Sigmoid colon (tissue), 7 donors: ENCODE results near the gene CRIP2. TPM values are rescaled to one million over a fixed set of nuclear protein-coding genes. Genes with fewer than 3 reads are reported as not detected.
A peak's percentile ranks its signal among the peaks of the same experiment; 100 is the strongest.

ENCODE experiments used
- DNase-seq: peaks from one replicate; pipeline ENCODE4 v3.0.0-alpha.2; 2019
- H3K27ac ChIP-seq, 4 donors: fragments of 200-600 bp; sonication (generic); one replicate each; pipeline ENCODE4 v1.5.1; 2016 to 2019; ENCODE audit warnings: mild to moderate bottlenecking in 1 of 4
- H3K27me3 ChIP-seq, 3 donors: fragments of 200-600 bp; sonication (generic); one replicate each; pipeline ENCODE4 v1.5.1; 2019; ENCODE audit warnings: mild to moderate bottlenecking in 1 of 3
- H3K36me3 ChIP-seq, 4 donors: fragments of 200-600 bp; sonication (generic); one replicate each; pipeline ENCODE4 v1.5.1; 2016 to 2019
- H3K4me1 ChIP-seq, 4 donors: fragments of 200-600 bp; sonication (generic); one replicate each; pipeline ENCODE4 v1.5.1; 2017 to 2019
- H3K4me3 ChIP-seq, 4 donors: fragments of 200-600 bp; sonication (generic); one replicate each; pipeline ENCODE4 v1.5.1; 2017 to 2019; ENCODE audit warnings: mild to moderate bottlenecking in 2 of 4, moderate library complexity in 1 of 4
- H3K9me3 ChIP-seq, 4 donors: fragments of 200-600 bp in 3 of 4; sonication (generic) in 3 of 4; one replicate each; pipeline versions ENCODE4 v1.5.1 to v1.6.1; 2013 to 2019
- EP300 ChIP-seq, 4 donors: sonication (generic); formaldehyde crosslinking; IDR thresholded peaks; one replicate each; pipeline ENCODE4 v1.6.1; 2017; ENCODE audit warnings: antibody characterized with exemption in 4 of 4
- POLR2A ChIP-seq, 2 donors: fragments of 450-650 bp; IDR thresholded peaks; one replicate each; pipeline ENCODE4 v1.6.1; 2016; ENCODE audit warnings: antibody characterized with exemption in 2 of 2, mild to moderate bottlenecking in 2 of 2, moderate library complexity in 2 of 2
- POLR2AphosphoS5 ChIP-seq, 4 donors: sonication (generic); formaldehyde crosslinking; IDR thresholded peaks; one replicate each; pipeline ENCODE4 v1.6.1; 2017; ENCODE audit warnings: antibody characterized with exemption in 4 of 4
- WGBS, 2 donors: extraction: QIAGEN DNeasy Blood & Tissue Kit; methylation state at CpG; one replicate each; pipeline ENCODE4 v1.1.7; 2013; 5-methylcytosine and 5-hydroxymethylcytosine counted together
- intact Hi-C: fragments of 100-400 bp; cut with DNase I; formaldehyde crosslinking; loops from one replicate; pipeline ENCODE4 v1.15.1; 2023
- polyA plus RNA-seq, 3 donors: library from polyadenylated mRNA; stranded (reverse); fragments of 200-250 nt; gene quantifications; one replicate each; pipeline ENCODE4 v1.2.3, GENCODE V29; 2013
- total RNA-seq, 4 donors: library from RNA; depleted of rRNA; stranded (reverse); fragments of >200 nt; gene quantifications; one replicate each; pipeline ENCODE4 v1.1.0, GENCODE V29; 2016
- TF ChIP-seq, protein P1 (sequence below), 4 experiments: fragments of 450-650 bp in 3 of 4; fragments of 200-600 bp in 1 of 4; IDR thresholded peaks; one replicate each; pipeline ENCODE4 v1.5.1; 2016 to 2019; ENCODE audit warnings: antibody characterized with exemption in 4 of 4, mild to moderate bottlenecking in 3 of 4, moderate library complexity in 2 of 4
- donor health status: healthy with polysubstance abuse.
- donor health status: Bipolar disorder and iron deficiency.
- donor health status: healthy.

The CRIP2 gene
- total and polyA plus RNA-seq, 7 donors = 13.6 to 79.5 (median 50.0) TPM

DNA sequence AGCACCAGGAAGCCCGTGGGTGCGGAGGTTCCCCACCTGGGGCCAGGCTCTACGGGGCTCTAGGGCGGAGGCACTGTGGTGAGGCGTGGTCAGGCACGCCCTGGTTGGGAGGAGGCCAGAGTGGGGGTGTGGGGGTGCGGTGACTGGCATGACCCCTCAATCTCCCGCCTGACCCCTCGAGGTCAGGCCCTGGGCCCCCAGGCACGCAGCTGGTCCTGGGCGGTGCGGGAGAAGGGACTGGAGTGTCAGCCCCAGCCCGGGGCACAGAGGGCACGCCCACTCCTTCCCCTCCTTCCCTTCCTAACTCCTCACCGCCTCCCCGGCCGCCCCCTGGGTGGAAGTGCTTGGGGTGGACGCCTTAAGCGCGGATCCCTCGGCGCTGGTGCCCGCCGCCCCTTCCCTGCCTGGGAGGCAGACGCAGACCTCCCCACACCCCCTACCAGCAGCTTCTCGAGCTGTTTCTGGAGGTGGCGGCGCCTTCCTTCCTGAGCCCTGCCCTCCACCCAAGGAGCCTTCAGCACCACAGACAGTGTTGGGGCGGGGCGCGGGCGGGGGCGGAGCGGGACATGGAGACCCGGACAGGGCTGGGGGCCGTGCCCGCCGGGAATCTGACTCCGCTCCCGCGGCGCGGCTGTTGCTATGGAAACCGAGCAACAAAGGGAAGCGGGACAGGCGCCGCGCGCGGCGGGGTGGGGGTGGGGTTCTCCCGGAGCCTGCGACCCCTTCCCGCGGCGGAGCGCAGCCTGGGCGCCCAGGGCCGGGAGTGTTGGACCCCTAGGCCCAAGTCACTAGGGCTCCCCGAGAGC is 741 bp upstream of the CRIP2 start:
- Histone ChIP-seq H3K36me3 (peaks cover 0 to 17% (median 8%) of the 10 kb centered on the region in 4 donors), H3K4me3 (peak overlapping the region; percentile 36 to 96 (median 64)), H3K27ac (peak overlapping the region; percentile 77 to 89 (median 80)), H3K4me1 (peaks cover 0 to 66% (median 61%) of the 10 kb centered on the region in 4 donors), H3K9me3 (no peaks in the 10 kb centered on the region), H3K27me3 (peaks cover 3 to 56% (median 9%) of the 10 kb centered on the region in 3 donors)
- WGBS, 2 donors = 1% methylated on average over 60 of the region's 60 CpGs
- TF ChIP-seq, protein P1, sequence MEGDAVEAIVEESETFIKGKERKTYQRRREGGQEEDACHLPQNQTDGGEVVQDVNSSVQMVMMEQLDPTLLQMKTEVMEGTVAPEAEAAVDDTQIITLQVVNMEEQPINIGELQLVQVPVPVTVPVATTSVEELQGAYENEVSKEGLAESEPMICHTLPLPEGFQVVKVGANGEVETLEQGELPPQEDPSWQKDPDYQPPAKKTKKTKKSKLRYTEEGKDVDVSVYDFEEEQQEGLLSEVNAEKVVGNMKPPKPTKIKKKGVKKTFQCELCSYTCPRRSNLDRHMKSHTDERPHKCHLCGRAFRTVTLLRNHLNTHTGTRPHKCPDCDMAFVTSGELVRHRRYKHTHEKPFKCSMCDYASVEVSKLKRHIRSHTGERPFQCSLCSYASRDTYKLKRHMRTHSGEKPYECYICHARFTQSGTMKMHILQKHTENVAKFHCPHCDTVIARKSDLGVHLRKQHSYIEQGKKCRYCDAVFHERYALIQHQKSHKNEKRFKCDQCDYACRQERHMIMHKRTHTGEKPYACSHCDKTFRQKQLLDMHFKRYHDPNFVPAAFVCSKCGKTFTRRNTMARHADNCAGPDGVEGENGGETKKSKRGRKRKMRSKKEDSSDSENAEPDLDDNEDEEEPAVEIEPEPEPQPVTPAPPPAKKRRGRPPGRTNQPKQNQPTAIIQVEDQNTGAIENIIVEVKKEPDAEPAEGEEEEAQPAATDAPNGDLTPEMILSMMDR (IDR thresholded peaks at IDR 0.05) = no peak
- no peak for TF ChIP-seq EP300 (IDR thresholded peaks at IDR 0.05)
- TF ChIP-seq POLR2A (IDR thresholded peaks at IDR 0.05) = no peak
- peak in 1 of 4 donors; percentile 26 for TF ChIP-seq POLR2AphosphoS5 (IDR thresholded peaks at IDR 0.05)
- DNase-seq = peak; percentile 92
- intact Hi-C loops = loop anchor here (10.0 kb wide), 1 partner anchor 51 kb away; the partner anchor contains the start of gene TMEM121

DNA sequence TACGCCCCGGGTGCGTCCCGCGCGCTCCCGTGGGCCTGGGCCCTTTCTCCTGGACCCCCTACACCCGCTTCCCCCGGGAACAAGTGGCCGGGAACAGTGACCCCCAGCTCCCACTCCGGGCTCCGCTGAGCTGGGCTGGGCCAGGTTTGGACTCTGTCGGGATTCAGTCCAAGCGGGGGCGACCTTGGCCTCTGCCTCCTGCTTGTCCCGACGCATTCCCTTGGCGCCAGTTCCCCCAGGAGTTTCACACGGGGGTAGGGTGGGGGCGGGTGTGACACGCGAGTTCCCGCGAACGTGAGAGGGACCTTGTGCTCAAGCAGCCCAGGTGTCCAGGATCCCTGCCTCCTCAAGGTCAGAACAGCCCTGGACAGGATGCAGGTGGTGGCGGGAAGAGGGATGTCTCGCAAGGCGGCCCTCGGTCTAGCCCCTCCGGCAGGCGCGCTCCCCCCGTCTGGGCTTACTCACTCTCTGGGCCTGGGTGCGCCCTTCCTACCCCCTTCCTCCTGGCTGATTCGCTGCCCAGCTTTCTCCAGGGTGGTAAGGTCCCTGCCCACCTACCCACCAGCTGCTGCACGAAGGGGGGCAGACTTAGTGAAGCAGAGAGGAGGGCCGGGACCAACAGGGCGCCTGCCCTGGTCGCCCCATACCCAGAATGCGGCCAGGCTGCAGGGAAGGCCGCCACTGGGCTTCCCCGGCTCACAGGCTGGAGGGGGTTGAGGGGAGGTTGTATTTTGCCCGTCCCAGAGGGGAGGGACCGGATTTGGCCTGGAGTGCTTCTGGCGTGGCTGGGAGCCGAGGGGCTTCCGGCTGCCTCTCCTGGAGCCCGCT is 862 bp downstream of the CRIP2 start:
- WGBS, 2 donors = 9 to 11% methylated on average over 48 of the region's 48 CpGs
- TF ChIP-seq POLR2A (IDR thresholded peaks at IDR 0.05) (no peak), POLR2AphosphoS5 (IDR thresholded peaks at IDR 0.05) (peak in 2 of 4 donors; percentile 25 to 37), EP300 (IDR thresholded peaks at IDR 0.05) (no peak)
- TF ChIP-seq, protein P1 (IDR thresholded peaks at IDR 0.05) = no peak
- peaks cover 0 to 6% (median 0%) of the 10 kb centered on the region in 4 donors for H3K36me3 ChIP-seq
- H3K9me3 ChIP-seq = no peaks in the 10 kb centered on the region
- peak overlapping the region; percentile 34 to 96 (median 64) for H3K4me3 ChIP-seq
- H3K4me1 ChIP-seq = peaks cover 0 to 72% (median 62%) of the 10 kb centered on the region in 4 donors
- intact Hi-C loops = loop anchor here (10.0 kb wide), 1 partner anchor 49 kb away; the partner anchor contains the start of gene TMEM121
- no peak for DNase-seq
- peaks cover 3 to 67% (median 9%) of the 10 kb centered on the region in 3 donors for H3K27me3 ChIP-seq
- H3K27ac ChIP-seq = peak overlapping the region; percentile 77 to 92 (median 82)

DNA sequence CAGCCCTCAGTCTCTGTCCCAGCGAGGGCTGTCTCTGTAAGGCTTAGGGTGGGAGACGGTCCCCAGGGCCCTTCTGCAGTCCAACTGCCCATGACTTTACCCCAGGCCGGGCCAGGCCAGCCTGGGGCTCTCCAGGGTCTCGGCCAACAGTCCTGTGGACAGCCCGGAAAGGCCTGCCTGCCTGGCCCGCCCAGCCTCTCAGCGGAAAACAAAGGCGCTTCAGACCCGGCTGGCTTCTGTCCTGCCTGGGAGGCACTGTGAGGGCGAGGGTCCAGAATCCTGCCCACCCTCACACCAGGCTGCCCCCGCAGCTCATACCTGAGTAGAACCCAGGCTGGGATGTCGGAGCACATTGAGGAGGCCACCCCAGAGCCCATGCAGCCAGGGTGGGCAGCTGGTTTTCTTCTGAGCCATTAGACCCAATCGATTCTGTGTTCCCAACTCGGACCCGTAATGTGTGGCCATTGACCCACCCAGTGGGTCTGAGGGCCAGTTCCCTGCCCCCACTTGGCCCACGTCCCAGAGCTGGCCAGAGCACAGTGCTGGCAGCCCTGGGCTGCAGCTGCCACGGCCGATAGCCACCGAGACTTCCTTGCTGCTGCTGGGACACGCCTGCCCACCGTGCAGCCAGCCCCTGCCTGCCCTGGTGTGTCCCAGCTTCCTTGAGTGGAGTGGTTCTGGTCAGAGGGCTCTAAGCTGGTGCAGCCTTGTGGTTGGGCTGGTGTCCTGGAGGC is 1.6 kb downstream of the CRIP2 start:
- Histone ChIP-seq H3K27me3 (peaks cover 3 to 67% (median 9%) of the 10 kb centered on the region in 3 donors), H3K27ac (peak overlapping the region; percentile 77 to 92 (median 82)), H3K9me3 (no peaks in the 10 kb centered on the region), H3K4me3 (peak overlapping the region; percentile 34 to 96 (median 64)), H3K4me1 (peaks cover 0 to 71% (median 68%) of the 10 kb centered on the region in 4 donors), H3K36me3 (peaks cover 0 to 4% (median 0%) of the 10 kb centered on the region in 4 donors)
- TF ChIP-seq EP300 (IDR thresholded peaks at IDR 0.05) (no peak), POLR2A (IDR thresholded peaks at IDR 0.05) (peak in 1 of 2 donors; percentile 29), POLR2AphosphoS5 (IDR thresholded peaks at IDR 0.05) (peak in 3 of 4 donors; percentile 31 to 44 (median 42))
- TF ChIP-seq, protein P1 (IDR thresholded peaks at IDR 0.05) = no peak
- 17 to 40% methylated on average over 21 of the region's 21 CpGs for WGBS, 2 donors
- intact Hi-C loops = loop anchor here (10.0 kb wide), 1 partner anchor 49 kb away; the partner anchor contains the start of gene TMEM121
- DNase-seq = no peak
